Liver (tissue), 9 donors: ENCODE data around the gene KAT7. TPM values are rescaled to one million over a fixed set of nuclear protein-coding genes. Genes with fewer than 3 reads are reported as not detected.

Experiments
- DNase-seq: peaks from one replicate; pipeline ENCODE4 v3.0.0-alpha.2; 2017; ENCODE audit warnings: low spot score
- H3K27ac ChIP-seq, 2 donors: one replicate each; pipeline ENCODE4 v1.7.0; 2013; ENCODE audit warnings: inconsistent platforms in 2 of 2, low read length in 2 of 2, control low read depth in 1 of 2, low read depth in 1 of 2, mild to moderate bottlenecking in 1 of 2
- H3K27me3 ChIP-seq, 4 donors: one replicate each; pipeline versions ENCODE4 v1.6.1 to v1.7.0; 2013; ENCODE audit warnings: low read length in 3 of 4, inconsistent platforms in 1 of 4, mild to moderate bottlenecking in 1 of 4, moderate library complexity in 1 of 4; ENCODE audit not compliant: control insufficient read depth in 4 of 4, insufficient read depth in 4 of 4
- H3K36me3 ChIP-seq, 4 donors: one replicate each; pipeline versions ENCODE4 v1.6.1 to v1.7.0; 2013; ENCODE audit warnings: low read length in 3 of 4, mild to moderate bottlenecking in 3 of 4, low read depth in 1 of 4, moderate library complexity in 1 of 4; ENCODE audit not compliant: control insufficient read depth in 4 of 4, insufficient read depth in 3 of 4
- H3K4me1 ChIP-seq, 4 donors: one replicate each; pipeline versions ENCODE4 v1.6.1 to v1.7.0; 2013; ENCODE audit warnings: low read length in 3 of 4, mild to moderate bottlenecking in 3 of 4, moderate library complexity in 1 of 4; ENCODE audit not compliant: control insufficient read depth in 4 of 4, insufficient read depth in 4 of 4
- H3K4me3 ChIP-seq, 3 donors: one replicate each; pipeline versions ENCODE4 v1.6.1 to v1.7.0; 2013; ENCODE audit warnings: low read length in 3 of 3, control low read depth in 1 of 3, low read depth in 1 of 3, mild to moderate bottlenecking in 1 of 3
- H3K9ac ChIP-seq, 2 donors: one replicate each; pipeline ENCODE4 v1.7.0; 2013; ENCODE audit warnings: low read length in 2 of 2, mild to moderate bottlenecking in 2 of 2, moderate library complexity in 2 of 2, control low read depth in 1 of 2, low read depth in 1 of 2
- H3K9me3 ChIP-seq, 4 donors: one replicate each; pipeline versions ENCODE4 v1.6.1 to v1.7.0; 2013; ENCODE audit warnings: low read length in 3 of 4; ENCODE audit not compliant: control insufficient read depth in 4 of 4
- CTCF ChIP-seq: fragments of 150-350 bp; IDR thresholded peaks from 2 replicates; pipeline ENCODE4 v1.5.1; 2017; ENCODE audit warnings: improper control_type of control experiment, low read depth, low read length; ENCODE audit not compliant: missing input control
- FOXA1 ChIP-seq: IDR thresholded peaks from 2 replicates; pipeline ENCODE4 v1.6.1; 2016; ENCODE audit warnings: antibody characterized with exemption
- FOXA2 ChIP-seq: IDR thresholded peaks from 2 replicates; pipeline ENCODE4 v1.6.1; 2016; ENCODE audit warnings: antibody characterized with exemption
- HNF4A ChIP-seq, 2 donors: conservative IDR thresholded peaks; 2 replicates each; pipeline ENCODE4 v1.6.1; 2016; ENCODE audit warnings: antibody characterized with exemption in 2 of 2, mild to moderate bottlenecking in 2 of 2
- HNF4G ChIP-seq: IDR thresholded peaks from 2 replicates; pipeline ENCODE4 v1.6.1; 2016; ENCODE audit warnings: antibody characterized with exemption
- NR2F2 ChIP-seq: IDR thresholded peaks from 2 replicates; pipeline ENCODE4 v1.6.1; 2016; ENCODE audit warnings: antibody characterized with exemption
- RAD21 ChIP-seq, 2 donors: IDR thresholded peaks; 2 replicates each; pipeline ENCODE4 v1.6.1; 2016; ENCODE audit warnings: antibody characterized with exemption in 2 of 2, mild to moderate bottlenecking in 2 of 2
- REST ChIP-seq: IDR thresholded peaks from 2 replicates; pipeline ENCODE4 v1.6.1; 2016; ENCODE audit warnings: antibody characterized with exemption, mild to moderate bottlenecking
- RXRA ChIP-seq, 2 donors: IDR thresholded peaks; 2 replicates each; pipeline ENCODE4 v1.6.1; 2017 to 2018; ENCODE audit warnings: antibody characterized with exemption in 2 of 2, mild to moderate bottlenecking in 1 of 2
- SP1 ChIP-seq: IDR thresholded peaks from 2 replicates; pipeline ENCODE4 v1.6.1; 2018; ENCODE audit warnings: antibody characterized with exemption, mild to moderate bottlenecking
- TAF1 ChIP-seq: conservative IDR thresholded peaks from 2 replicates; pipeline ENCODE4 v1.6.1; 2016; ENCODE audit warnings: antibody characterized with exemption, mild to moderate bottlenecking
- YY1 ChIP-seq: IDR thresholded peaks from 2 replicates; pipeline ENCODE4 v1.6.1; 2016; ENCODE audit warnings: antibody characterized with exemption, mild to moderate bottlenecking
- WGBS: extraction: QIAGEN DNeasy Blood & Tissue Kit; methylation state at CpG from one replicate; pipeline ENCODE4 v1.1.7; 2013; 5-methylcytosine and 5-hydroxymethylcytosine counted together
- polyA plus RNA-seq, 2 donors: library from polyadenylated mRNA; stranded (reverse) in 1 of 2; unstranded in 1 of 2; fragments of 200-250 nt in 1 of 2; fragments of >200 nt in 1 of 2; fragmentation: Nextera tagmentation in 1 of 2; extraction: Ambion mirVana in 1 of 2; gene quantifications; one replicate each; pipeline versions ENCODE4 v1.2.1 to v1.2.3, GENCODE V29; 2013 to 2015
- total RNA-seq, 2 donors: library from RNA; depleted of rRNA; stranded (reverse); fragments of >200 nt; gene quantifications; one replicate each; pipeline ENCODE4 v1.2.3, GENCODE V29; 2014
- TF ChIP-seq, protein P1 (sequence below): IDR thresholded peaks from 2 replicates; pipeline ENCODE4 v1.6.1; 2016; ENCODE audit warnings: antibody characterized with exemption
- TF ChIP-seq, protein P2 (sequence below): IDR thresholded peaks from 2 replicates; pipeline ENCODE4 v1.6.1; 2016; ENCODE audit warnings: antibody characterized with exemption
- TF ChIP-seq, protein P3 (sequence below): IDR thresholded peaks from 2 replicates; pipeline ENCODE4 v1.6.1; 2016; ENCODE audit warnings: antibody characterized with exemption
- donor health status: healthy.
- donor health status: healthy.
- donor health status: healthy.
- donor health status: healthy.
- donor health status: healthy.

KAT7 gene
- total and polyA plus RNA-seq, 4 donors = 6.1 to 24.2 (median 12.6) TPM

DNA sequence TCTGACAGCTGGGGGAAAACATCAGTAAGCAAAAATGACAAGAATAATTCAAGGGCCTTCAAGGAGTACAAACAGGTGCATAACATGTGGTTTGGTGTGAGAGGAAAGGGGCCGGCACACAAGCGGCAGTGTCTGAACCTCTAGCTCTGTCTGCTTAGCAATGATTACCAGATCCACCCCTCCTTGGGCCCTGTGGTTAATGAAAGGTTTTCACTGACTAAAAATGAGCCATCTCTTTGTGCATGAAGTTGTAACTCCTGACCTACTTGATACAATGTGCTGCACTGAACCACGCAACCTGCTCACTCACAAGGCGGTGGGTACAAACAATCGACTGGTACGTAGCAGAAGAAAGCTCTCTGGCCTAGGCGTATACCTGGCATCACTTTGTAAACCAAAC lies 39.7 kb upstream of the KAT7 start:
- H3K36me3 ChIP-seq = no peaks in the 10 kb centered on the region
- no peaks in the 10 kb centered on the region for H3K27me3 ChIP-seq
- peaks cover 6 to 28% (median 20%) of the 10 kb centered on the region in 4 donors for H3K4me1 ChIP-seq
- H3K9me3 ChIP-seq = no peaks in the 10 kb centered on the region
- no peak for DNase-seq
- H3K4me3 ChIP-seq = no peak overlapping the region
- H3K27ac ChIP-seq = no peak overlapping the region
- H3K9ac ChIP-seq = no peak overlapping the region
- no peak for TF ChIP-seq HNF4A (conservative IDR thresholded peaks at IDR 0.05)
- TF ChIP-seq REST = no peak
- TF ChIP-seq, protein P1, sequence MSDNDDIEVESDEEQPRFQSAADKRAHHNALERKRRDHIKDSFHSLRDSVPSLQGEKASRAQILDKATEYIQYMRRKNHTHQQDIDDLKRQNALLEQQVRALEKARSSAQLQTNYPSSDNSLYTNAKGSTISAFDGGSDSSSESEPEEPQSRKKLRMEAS = no peak
- TF ChIP-seq TAF1 = no peak
- no peak for TF ChIP-seq RXRA (IDR thresholded peaks at IDR 0.05)
- TF ChIP-seq YY1 = no peak
- TF ChIP-seq HNF4G = no peak
- TF ChIP-seq, protein P2, sequence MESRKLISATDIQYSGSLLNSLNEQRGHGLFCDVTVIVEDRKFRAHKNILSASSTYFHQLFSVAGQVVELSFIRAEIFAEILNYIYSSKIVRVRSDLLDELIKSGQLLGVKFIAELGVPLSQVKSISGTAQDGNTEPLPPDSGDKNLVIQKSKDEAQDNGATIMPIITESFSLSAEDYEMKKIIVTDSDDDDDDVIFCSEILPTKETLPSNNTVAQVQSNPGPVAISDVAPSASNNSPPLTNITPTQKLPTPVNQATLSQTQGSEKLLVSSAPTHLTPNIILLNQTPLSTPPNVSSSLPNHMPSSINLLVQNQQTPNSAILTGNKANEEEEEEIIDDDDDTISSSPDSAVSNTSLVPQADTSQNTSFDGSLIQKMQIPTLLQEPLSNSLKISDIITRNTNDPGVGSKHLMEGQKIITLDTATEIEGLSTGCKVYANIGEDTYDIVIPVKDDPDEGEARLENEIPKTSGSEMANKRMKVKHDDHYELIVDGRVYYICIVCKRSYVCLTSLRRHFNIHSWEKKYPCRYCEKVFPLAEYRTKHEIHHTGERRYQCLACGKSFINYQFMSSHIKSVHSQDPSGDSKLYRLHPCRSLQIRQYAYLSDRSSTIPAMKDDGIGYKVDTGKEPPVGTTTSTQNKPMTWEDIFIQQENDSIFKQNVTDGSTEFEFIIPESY = no peak
- no peak for TF ChIP-seq CTCF
- 88% methylated on average over 7 of the region's 7 CpGs for WGBS

DNA sequence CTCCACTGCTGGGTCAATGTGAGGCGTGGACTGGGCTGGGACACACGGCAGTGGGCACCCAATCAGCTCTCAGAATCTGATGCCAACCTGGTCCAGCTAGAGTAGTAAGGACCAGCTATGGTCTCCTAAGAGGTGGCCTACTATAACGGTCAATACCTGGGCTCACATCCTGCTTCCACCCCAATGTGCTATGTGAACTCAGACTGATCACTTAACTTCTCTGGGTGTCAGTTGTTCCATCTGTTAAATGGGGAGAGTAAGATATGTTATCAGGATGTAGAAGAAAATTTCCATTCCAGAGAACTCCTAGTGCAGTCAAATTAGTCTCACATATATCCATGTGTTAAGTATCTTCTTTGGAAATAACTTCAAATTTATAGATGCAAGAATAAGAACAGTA lies 38.8 kb upstream of the KAT7 start:
- H3K4me1 ChIP-seq = peaks cover 4 to 28% (median 20%) of the 10 kb centered on the region in 4 donors
- no peak overlapping the region for H3K27ac ChIP-seq
- WGBS = 89% methylated on average over 3 of the region's 3 CpGs
- H3K9ac ChIP-seq = no peak overlapping the region
- H3K27me3 ChIP-seq = no peaks in the 10 kb centered on the region
- no peaks in the 10 kb centered on the region for H3K36me3 ChIP-seq
- no peak overlapping the region for H3K4me3 ChIP-seq
- DNase-seq = no peak
- H3K9me3 ChIP-seq = no peaks in the 10 kb centered on the region
- TF ChIP-seq RAD21 (IDR thresholded peaks at IDR 0.05) = no peak
- TF ChIP-seq NR2F2 = no peak
- TF ChIP-seq, protein P3, sequence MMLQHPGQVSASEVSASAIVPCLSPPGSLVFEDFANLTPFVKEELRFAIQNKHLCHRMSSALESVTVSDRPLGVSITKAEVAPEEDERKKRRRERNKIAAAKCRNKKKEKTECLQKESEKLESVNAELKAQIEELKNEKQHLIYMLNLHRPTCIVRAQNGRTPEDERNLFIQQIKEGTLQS = no peak
- TF ChIP-seq YY1 = no peak
- no peak for TF ChIP-seq HNF4A (conservative IDR thresholded peaks at IDR 0.05)
- TF ChIP-seq, protein P2 = no peak
- no peak for TF ChIP-seq RXRA (IDR thresholded peaks at IDR 0.05)
- TF ChIP-seq, protein P1 = no peak
- TF ChIP-seq FOXA2 = no peak
- TF ChIP-seq CTCF = no peak
- TF ChIP-seq REST = no peak
- TF ChIP-seq SP1 = no peak
- TF ChIP-seq FOXA1 = no peak
